Stimulated activated CD8-positive, alpha-beta memory T cell treated with anti-CD3 and anti-CD28 coated beads, Interleukin-12 subunit alpha, Interleukin-12 subunit beta, amount 100 ng/mL, for 4 hours (primary cell): ENCODE measurements around the gene RSPRY1.
"Not testable (repeated sequence)": the region's sequence is repeated elsewhere in the genome, so short reads cannot be mapped to it uniquely, and the experiment has no call there.

Source experiments
- DNase-seq: peaks from one replicate; pipeline ENCODE4 v3.0.0-alpha.2; 2020; ENCODE audit warnings: low read depth

The RSPRY1 gene

DNA sequence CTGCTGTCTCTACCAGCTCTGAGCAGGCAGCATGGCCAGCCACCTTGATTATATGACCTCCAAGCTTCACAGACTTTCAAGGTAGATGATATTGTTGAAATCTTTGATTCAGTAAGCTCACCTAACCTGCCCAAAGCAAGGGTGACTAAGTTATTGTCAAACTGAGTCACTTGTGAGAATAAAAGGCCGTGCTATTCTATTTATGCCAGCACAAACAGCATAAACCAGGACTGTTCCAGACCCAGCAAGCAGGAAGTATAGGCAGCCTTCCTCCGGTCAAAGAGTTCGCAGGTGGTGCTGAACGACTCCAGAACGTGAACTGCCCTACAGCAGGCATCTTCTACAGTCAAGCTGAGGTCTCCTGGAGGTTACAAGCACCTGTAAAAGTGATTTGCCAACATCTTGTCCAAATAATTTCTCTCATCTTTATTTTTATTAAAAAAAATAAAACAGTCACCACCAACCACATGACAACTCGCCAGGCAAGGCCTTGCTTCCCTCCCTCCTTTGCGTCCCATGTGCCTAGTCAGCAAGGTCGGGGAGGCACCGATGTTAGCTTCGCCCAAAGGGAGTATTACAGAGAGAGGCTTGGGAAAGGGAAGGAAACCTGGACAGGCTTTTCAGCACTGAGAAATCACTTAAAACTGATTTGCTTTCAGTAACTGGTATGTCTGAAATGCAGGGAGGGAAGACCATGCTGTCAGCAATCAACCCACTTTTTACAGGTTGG lies 69.7 kb downstream of the RSPRY1 start:
- no peak for DNase-seq

- DNase-seq, result no peak
Observed at GRCh38 chr16:57256601-57257395, 70.7 kb downstream of the RSPRY1 start.

DNA sequence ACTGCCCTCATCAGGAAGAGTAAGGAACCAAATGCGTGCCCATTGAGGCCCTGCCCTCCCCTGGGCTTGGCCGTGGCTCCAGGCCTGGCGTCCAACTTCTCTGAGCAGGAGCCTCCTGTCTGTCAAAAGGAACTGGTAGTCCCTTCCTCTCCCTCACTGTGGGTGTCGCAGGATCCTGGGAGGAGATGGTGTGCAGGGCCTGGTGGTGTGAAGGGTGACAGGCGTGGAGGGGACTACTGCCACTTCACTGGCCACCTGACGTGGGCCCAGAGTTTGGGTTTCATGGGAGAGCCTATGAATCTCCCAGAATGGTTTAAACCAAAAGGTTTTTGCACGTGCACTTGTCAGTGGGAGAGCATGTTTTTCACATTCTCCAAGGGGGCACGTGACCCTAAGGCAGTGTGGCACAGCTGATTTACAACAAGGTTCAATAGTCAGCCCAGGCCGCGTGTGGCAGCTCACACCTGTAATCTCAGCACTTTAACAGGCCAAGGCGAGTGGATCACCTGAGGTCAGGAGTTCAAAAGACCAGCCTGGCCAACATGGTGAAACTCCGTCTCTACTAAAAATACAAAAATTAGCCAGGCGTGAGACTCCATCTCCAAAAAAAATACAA lies 71.4 kb downstream of the RSPRY1 start:
- no peak for DNase-seq

- DNase-seq, result no peak
Observed at GRCh38 chr16:57258226-57258909, 72.2 kb downstream of the RSPRY1 start.

GRCh38 chr16:57258910-57259475 lies 72.9 kb downstream of the RSPRY1 start:
- no peak for DNase-seq

DNA sequence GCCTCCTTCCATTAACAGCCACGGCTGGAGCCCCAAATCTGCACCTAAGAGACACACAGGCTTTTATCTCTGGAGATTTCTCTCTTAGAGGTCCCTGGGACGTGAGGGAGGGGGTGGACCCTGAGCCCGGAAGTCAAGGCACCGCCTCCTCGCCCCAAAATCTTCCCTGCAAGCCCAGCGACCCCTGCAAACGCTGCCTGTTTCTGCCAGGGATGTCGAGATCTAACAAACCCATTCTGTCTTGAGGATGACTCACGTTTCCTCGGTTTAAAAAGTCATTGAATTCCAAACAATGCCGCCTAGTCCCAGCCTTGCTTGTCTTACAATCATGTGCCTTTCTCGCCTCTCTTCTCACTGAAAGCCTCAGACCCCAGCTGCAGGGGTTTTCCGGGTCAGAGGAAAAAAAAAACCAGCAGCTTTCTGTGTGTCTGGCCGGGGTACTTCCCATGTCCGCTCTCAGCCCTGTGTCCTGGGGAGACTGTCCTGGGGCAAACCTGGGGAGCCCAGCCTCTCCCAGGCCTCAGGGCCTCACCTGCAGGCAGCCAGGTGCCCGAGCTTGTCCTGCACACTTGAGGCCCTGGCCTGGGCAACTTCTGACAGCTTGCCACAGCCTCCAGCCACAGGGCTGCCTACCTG lies 74.3 kb downstream of the RSPRY1 start:
- peak; percentile 17 for DNase-seq

- DNase-seq, result no peak
Observed at GRCh38 chr16:57261806-57262205, 75.7 kb downstream of the RSPRY1 start.

GRCh38 chr16:57262841-57263540 lies 76.9 kb downstream of the RSPRY1 start:
- DNase-seq, result no peak

GRCh38 chr16:57263541-57264351 lies 77.6 kb downstream of the RSPRY1 start:
- no peak for DNase-seq

- DNase-seq, result no peak
Observed at GRCh38 chr16:57264381-57264780, 78.3 kb downstream of the RSPRY1 start.

DNA sequence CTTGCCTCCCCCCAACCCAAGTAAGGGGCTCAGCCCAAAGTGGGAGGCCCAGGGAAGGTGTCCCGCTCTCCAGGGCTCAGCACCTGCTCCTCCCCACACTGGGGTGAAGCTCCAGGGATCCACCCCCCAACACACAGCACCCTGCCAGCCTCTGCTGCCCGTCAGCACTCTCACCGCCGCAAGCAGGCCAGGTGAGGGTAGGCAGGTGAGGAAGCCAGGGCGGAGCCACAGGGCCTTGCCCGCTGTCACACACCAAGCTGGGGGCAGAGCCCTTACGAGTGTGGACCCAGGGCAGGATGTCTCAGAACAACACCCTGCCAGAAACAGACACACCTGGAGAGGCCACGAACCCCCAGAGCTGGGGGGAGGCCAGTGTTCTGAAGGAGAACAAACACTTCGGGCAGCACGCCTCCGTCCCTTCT lies 78.8 kb downstream of the RSPRY1 start:
- DNase-seq, result no peak

DNA sequence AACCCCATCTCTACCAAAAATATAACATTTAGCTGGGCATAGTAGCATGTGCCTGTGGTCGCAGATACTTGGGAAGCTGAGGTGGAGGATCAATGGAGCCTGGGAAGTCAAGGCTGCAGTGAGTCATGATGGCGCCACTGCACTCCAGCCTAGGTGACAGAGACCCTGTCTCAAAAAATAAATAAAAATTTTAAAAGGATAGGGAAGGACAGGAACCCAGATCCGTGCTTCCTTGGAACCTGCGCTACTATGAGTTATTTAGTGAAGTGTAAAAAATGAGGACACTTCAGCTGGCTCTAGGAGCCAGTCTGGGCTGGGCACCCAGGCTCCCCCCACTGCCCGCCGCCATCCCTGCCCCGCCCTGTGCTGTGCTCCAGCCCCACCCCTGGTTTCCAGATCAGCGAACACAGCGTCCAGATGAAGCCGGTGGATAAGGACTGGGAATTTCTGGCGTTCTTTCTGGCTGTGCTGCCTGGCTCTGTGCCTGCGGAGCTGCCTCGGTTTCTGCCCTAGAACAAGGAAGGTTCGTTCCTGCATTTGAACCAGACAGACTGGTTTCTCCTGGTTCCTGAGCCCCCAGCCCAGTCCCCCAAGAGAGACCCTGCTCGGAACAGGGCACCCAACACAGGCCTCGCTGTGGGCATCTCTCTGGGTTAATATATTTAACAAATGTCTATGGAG lies 79.9 kb downstream of the RSPRY1 start:
- DNase-seq, result no peak

DNA sequence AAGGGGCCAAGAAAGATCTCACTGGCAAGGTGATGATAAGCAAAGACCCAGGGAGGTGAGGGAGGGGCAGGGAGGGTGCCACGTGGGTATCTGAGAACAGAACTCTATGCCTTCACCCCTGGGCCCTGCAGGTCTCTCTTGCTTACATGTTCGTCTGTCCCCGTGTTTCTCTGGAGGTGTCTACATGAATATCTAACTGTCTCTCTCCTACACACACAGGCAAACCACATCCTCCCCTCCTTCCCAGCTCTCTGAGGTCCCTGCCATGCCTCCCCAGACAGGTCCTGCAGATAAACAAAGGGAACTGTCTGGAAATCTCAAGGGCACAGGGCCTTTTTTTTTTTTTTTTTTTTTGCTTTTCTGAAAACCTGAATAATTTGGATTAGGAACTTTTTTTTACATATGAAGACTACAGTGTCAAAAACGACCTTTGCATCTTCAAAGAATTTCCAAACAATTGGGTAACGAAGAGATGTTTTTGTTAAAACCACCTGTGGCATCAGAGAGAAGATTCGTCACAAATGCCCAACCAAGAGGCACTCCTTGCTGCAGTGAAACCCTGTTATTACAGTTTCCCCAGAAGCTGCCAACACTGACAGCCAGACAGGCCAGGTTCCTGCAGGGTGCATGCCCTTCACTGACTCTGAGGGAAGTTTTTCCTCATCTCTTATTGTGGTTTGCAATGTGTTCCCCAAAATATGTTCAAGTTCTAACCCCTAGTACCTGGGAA lies 80.6 kb downstream of the RSPRY1 start:
- DNase-seq, result no peak

DNA sequence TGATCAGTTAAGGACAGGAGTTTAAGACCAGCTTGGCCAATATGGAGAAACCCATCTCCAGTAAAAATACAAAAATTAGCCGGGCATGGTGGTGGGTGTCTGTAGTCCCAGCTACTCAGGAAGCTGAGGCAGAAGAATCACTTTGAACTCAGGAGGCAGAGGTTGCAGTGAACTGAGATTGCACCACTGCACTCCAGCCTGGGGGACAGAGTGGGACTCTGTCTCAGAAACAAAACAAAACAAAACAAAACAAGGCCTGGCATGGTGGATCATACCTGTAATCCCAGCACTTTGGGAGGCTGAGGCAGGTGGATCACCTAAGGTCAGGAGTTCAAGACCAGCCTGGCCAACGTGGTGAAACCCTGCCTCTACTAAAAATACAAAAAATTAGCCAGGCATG lies 81.2 kb downstream of the RSPRY1 start:
- not testable (repeated sequence) for DNase-seq

- DNase-seq, result no peak
Observed at GRCh38 chr16:57268804-57269800, 83.0 kb downstream of the RSPRY1 start.

- DNase-seq, result no peak
Observed at GRCh38 chr16:57270221-57271062, 84.3 kb downstream of the RSPRY1 start.

DNA sequence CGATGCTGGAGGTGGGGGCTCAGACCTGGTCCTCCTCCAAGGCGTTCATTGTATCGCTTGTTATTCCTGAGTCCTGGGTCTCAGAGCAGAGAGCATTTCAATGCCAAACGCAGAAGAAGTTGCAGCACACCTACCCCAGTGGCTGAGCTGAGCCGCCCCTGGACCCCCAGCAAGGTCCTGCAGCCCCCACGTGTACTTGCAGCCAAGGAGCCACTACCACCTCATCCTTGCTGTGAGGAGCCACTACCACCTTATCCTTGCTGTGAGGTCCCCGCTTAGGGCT lies 84.9 kb downstream of the RSPRY1 start:
- no peak for DNase-seq
